ENCODE results near the gene SH3GLB1.

- TF ChIP-seq CTCF (IDR thresholded peaks at IDR 0.05; ENCODE audit: insufficient read depth, low read length) (no peak), POLR2AphosphoS5 (IDR thresholded peaks at IDR 0.05; ENCODE audit: low read depth) (no peak), SPI1 (IDR thresholded peaks at IDR 0.05; ENCODE audit: borderline replicate concordance, low read depth) (no peak)
- TF ChIP-seq, protein P1, sequence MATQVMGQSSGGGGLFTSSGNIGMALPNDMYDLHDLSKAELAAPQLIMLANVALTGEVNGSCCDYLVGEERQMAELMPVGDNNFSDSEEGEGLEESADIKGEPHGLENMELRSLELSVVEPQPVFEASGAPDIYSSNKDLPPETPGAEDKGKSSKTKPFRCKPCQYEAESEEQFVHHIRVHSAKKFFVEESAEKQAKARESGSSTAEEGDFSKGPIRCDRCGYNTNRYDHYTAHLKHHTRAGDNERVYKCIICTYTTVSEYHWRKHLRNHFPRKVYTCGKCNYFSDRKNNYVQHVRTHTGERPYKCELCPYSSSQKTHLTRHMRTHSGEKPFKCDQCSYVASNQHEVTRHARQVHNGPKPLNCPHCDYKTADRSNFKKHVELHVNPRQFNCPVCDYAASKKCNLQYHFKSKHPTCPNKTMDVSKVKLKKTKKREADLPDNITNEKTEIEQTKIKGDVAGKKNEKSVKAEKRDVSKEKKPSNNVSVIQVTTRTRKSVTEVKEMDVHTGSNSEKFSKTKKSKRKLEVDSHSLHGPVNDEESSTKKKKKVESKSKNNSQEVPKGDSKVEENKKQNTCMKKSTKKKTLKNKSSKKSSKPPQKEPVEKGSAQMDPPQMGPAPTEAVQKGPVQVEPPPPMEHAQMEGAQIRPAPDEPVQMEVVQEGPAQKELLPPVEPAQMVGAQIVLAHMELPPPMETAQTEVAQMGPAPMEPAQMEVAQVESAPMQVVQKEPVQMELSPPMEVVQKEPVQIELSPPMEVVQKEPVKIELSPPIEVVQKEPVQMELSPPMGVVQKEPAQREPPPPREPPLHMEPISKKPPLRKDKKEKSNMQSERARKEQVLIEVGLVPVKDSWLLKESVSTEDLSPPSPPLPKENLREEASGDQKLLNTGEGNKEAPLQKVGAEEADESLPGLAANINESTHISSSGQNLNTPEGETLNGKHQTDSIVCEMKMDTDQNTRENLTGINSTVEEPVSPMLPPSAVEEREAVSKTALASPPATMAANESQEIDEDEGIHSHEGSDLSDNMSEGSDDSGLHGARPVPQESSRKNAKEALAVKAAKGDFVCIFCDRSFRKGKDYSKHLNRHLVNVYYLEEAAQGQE (IDR thresholded peaks at IDR 0.05; ENCODE audit: insufficient replicate concordance, low read depth): no peak
These were observed 44.4 kb downstream of the SH3GLB1 start for GRCh38 chr1:86748622-86749373.

All from HL-60 (cell line).